Measurements from ENCODE around the gene ZNF835.

Gene ZNF835

GRCh38 chr19:56663931-56664500 lies 7.5 kb downstream of the ZNF835 start:
- DNase-seq (ENCODE audit: low read depth) = no peak

GRCh38 chr19:56661248-56661647 lies 10.3 kb downstream of the ZNF835 start:
- DNase-seq (ENCODE audit: low read depth) = no peak

GRCh38 chr19:56660381-56661107 lies 11.0 kb downstream of the ZNF835 start:
- DNase-seq (ENCODE audit: low read depth) = no peak

- no peak for DNase-seq (ENCODE audit: low read depth)
These were observed 17.4 kb downstream of the ZNF835 start for GRCh38 chr19:56654151-56654550.

GRCh38 chr19:56643460-56643955 lies 28.0 kb downstream of the ZNF835 start:
- DNase-seq (ENCODE audit: low read depth) = no peak

- no peak for DNase-seq (ENCODE audit: low read depth)
These were observed 28.7 kb downstream of the ZNF835 start, which contains the start of gene SMIM17 for GRCh38 chr19:56642711-56643459. Gene SMIM17 (plus strand): TSS chr19:56643159. CDS start chr19:56645668, 2,509 bp downstream.

GRCh38 chr19:56639217-56639616 lies 32.3 kb downstream of the ZNF835 start:
- DNase-seq (ENCODE audit: low read depth) = no peak

- DNase-seq (ENCODE audit: low read depth) = no peak
These were observed 33.5 kb downstream of the ZNF835 start for GRCh38 chr19:56637976-56638555.

- no peak for DNase-seq (ENCODE audit: low read depth)
These were observed 38.5 kb downstream of the ZNF835 start for GRCh38 chr19:56633021-56633420.

GRCh38 chr19:56625708-56626107 lies 45.8 kb downstream of the ZNF835 start:
- DNase-seq (ENCODE audit: low read depth) = no peak

GRCh38 chr19:56623006-56623405 lies 48.6 kb downstream of the ZNF835 start:
- DNase-seq (ENCODE audit: low read depth) = no peak

- DNase-seq (ENCODE audit: low read depth) = no peak
These were observed 49.2 kb downstream of the ZNF835 start for GRCh38 chr19:56622374-56622773.

GRCh38 chr19:56619121-56619520 lies 52.4 kb downstream of the ZNF835 start:
- no peak for DNase-seq (ENCODE audit: low read depth)

- DNase-seq (ENCODE audit: low read depth) = no peak
These were observed 54.0 kb downstream of the ZNF835 start for GRCh38 chr19:56617531-56617930.

GRCh38 chr19:56613639-56614038 lies 57.9 kb downstream of the ZNF835 start:
- no peak for DNase-seq (ENCODE audit: low read depth)

GRCh38 chr19:56612737-56613136 lies 58.8 kb downstream of the ZNF835 start:
- no peak for DNase-seq (ENCODE audit: low read depth)

Data from activated gamma-delta T cell treated with anti-CD3 and anti-CD28 coated beads, Interleukin-2, amount 50 U/mL, for 16 hours (primary cell).